HS-27A (cell line): ENCODE results near the gene CAPN11.
"Not testable (repeated sequence)": the region's sequence is repeated elsewhere in the genome, so short reads cannot be mapped to it uniquely, and the experiment has no call there.

ENCODE experiments used
- DNase-seq: peaks from one replicate; pipeline ENCODE4 v3.0.0-alpha.2; 2012; ENCODE audit warnings: low read depth, missing footprints

CAPN11 gene

DNA sequence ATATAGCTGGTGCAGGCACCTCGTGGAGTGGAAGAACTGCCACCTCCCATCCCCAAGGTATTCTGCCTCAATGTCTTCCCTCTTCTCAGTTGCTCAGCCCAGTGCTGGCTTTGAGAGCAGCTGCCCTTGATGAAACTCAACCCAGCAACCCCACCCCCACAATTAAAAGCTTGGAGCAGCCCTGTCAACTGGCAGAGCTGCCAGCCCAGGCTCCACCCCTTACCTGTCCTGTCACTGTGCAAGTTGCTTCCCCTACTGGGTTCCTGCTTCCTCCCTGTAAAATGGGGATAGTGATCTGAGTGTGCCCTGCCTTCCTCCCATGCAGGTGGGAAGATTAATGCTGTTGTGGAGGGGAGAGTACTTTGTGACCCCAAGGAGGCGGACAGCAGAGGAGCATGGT, 26.7 kb upstream of the CAPN11 start:
- DNase-seq: no peak

DNA sequence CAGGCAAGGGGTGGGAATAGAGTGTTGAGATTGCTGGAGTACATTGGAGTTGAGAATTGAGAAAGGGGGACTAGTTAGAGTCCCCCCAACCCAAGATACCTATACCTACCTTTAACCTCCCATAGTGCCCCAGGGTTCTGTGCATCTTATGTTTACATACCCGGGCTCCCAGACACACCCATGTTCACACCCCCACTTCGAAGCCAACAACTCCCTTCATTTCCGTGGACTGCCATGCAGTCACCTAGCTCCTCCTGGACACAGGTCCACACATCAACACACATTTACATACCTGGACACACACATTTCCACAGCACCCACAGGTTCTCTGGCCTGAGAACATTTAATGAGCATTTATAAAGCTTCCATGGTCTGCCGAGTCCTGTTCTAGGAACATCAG, 26.1 kb upstream of the CAPN11 start:
- no peak for DNase-seq

DNA sequence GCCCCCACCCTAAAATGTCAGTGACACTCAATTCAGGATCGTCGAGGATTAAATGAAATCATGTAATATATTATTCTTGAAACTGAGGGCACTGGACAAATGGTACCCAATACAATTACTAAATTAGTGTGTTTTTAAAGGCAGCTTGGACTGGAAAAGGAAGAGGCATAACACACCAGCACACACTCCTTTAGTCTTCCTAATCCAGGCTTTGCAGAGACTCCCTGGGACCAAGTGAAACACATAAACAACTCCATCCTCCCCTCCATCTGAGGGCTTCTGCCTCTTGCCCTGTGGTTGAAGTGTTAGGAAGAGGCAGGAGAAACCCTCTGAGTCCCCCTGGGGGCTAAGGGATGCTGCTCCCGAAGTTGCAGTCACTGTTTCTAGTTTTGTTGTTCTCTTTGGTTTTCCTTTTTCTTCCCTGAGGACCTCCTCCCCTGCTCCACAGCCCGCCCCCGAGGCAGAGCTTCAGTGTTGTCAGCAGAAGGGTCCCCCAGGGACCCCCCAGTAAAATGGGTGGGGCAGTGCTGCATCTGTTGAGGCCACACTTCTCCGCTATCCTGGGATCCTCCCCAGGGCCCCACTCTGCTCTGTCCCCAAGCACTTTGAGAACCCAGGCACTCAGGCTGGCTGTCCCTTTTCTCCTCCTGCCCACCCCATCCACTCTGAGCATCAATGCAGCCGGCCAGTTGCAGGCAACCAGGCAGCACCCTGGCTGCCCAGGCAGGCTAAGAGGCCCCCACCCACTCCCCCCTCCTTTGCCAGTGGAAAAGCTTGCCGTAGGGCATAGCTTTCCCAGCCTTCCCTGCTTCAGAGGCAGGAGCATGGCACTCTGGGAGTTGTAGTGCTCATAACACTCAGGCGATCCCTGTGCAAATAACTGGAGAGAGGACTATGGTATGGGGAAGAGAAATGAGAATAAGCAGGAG, 25.4 kb upstream of the CAPN11 start:
- no peak for DNase-seq

DNA sequence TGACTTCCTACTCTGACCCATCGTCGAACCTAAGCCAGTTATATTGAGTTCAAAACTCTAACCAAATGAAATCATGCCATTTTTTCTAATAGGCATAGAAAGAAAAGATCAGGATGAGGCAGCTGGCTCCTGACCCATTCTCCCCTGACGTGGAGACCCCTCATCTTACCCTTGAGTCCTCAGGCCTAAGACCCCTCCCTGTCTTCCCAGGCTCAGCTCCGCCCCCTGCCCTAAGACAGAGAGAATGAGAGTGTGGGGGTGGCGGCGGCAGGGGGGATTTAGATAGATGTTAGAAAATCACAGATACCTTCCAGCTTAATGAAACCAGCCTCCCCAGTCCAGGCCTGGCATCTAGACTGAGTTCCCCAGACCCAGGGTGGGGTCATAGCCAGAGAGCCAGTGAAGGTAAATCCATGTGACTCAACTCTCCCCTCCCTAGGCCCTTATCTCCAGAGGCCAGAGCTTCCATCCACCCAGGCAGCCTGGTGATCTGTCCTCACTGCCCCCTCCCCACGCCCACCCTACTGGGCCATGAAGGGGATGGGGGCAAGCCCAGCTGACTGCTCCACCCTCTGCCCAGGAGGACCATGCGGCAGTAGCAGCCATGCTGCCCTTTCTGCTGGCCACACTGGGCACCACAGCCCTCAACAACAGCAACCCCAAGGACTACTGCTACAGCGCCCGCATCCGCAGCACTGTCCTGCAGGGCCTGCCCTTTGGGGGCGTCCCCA, 24.5 kb upstream of the CAPN11 start:
- no peak for DNase-seq

DNA sequence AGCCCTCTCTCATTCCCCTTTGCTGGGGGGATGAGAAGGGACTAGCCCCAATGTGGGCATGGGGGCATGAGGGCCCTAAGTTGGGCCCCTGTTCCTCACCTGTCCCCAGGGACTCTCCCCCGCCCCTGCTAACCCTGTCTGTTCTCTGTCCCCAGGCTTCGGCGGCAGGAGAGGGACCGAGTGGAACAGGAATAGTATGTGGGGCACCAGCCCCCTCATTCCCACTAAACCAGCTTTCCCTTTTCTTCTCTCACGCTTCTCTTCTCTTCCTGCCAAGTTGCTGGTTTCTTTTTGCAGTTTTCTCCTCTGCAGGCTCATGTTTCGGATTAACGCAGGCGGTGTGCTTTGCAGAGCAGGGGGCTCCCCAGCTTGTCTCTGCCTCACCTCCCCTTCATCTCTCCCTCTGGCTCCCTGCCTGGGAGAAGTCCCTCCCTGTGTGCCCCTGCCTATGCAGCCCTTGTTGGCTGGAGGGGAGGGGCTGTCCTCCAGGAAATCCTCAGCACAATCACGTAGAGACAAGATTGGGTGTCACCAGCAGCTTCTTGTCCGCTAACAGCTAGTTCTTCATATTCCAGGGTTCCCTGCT, 23.4 kb upstream of the CAPN11 start:
- no peak for DNase-seq

DNA sequence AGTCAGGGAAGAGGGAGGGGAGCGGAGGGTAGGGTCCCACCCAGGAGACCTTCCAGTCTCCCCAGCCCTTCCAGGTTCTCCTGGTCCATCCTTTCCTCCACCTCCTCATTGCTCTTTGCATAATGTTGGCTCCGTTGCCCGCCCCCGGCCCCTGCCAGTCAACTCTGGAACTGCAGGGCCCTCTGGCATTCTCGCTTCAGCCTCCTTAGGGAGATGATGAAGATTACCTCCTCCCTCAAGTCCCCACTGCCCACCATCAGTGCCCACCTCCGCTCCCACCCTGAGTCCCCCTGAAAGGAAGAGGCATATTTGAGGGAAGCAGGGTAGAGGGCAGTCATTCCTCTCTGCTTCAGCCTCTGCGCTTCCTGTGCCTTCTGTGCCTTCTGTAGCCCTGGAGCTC, 22.7 kb upstream of the CAPN11 start:
- no peak for DNase-seq

DNA sequence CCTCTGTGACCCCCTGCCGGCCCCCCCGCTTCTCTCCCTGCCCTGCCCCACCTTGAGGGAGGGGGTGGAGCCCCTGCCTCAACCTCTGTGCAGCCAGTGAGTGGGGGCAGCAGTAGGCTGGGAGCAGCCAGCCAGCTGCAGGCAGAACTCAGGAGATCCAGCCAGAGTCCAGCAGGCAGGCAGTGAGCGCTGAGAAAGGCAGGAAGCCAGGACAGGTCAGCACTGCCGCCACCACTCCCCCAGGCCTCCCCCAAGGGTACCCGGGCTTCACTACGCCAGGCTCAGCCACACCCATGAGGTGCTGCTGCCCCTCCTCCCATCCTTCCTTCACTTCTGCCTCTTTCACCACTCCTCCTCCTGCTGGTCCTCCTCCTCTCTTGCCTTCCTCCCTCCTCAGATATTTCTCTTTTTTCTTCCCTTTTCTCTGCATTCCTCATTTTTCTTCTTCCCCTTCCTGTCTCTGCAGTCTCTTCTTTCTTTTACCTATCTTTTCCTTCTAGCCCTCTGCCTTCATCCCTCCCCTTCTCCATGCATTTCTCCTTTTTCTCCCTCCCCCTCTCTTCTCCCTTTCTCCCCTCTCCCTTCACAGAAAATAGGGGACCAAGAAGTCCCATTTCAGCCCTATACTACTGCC, 19.8 kb upstream of the CAPN11 start:
- DNase-seq: no peak

DNA sequence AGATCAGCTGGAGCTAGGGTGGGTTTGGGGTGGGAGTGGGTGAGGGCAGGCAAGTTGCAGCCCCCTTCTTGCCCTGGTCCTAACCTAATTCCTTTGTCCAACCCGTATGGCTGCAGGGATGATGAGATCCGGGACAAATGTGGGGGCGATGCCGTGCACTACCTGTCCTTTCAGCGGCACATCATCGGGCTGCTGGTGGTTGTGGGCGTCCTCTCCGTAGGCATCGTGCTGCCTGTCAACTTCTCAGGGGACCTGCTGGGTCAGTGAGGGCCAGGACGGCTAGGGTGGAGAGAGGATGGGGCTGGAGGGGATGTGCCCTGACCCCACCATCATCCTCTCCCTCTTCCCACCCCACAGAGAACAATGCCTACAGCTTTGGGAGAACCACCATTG, 19.3 kb upstream of the CAPN11 start:
- no peak for DNase-seq

DNA sequence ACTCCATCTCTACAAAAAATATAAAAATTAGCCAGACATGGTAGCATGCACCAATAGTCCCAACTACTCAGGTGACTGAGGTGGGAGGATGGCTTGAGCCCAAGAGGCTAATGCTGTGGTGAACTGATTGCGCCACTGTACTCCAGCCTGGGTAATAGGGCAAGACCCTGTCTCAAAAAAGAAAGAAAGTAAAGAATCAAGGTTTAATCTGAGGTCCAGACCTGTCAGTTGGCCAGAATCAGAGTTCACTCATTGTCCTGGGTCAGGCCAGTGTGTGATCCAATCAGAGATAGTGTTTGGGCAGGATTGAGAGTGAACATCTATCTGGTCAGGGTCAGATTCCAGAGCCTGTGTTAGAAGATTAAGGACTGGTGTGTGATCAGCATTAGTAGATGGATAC, 15.8 kb upstream of the CAPN11 start:
- no peak for DNase-seq

DNA sequence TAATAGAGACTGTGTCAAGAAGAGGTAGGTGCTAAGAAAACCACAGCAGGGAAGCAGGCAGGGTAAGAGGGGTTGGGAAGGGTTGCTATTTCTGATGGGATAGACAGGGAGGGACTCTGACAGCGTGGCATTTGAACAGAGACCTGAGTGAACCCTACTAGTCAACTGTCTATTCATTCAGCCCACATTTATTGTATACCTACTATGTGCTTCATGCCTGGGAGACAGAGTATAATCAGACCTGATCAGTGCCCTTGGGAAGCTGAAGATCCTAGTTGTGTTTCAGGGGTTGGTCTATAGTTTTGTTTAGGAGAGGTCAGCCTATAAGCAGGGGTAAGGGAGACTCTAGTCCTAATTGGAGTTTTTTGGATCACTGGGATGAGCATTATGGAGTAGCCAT, 14.9 kb upstream of the CAPN11 start:
- DNase-seq: no peak

DNA sequence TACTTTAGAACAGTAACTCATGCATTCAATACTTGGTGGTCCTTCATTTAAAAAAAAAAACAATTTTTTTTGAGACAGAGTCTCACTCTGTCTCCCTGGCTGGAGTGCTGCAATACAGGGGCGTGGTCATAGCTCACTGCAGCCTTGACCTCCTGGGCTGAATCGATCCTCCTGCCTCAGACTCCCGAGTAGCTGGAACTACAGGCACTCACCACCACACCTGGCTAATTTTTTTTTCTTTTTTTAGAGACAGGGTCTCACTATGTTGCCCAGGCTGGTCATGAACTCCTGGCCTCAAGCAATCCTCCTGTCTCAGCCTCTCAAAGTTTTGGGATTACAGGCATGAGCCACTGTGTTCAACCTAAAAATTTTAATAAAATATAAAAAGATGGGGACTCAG, 14.1 kb upstream of the CAPN11 start:
- DNase-seq: not testable (repeated sequence)

DNA sequence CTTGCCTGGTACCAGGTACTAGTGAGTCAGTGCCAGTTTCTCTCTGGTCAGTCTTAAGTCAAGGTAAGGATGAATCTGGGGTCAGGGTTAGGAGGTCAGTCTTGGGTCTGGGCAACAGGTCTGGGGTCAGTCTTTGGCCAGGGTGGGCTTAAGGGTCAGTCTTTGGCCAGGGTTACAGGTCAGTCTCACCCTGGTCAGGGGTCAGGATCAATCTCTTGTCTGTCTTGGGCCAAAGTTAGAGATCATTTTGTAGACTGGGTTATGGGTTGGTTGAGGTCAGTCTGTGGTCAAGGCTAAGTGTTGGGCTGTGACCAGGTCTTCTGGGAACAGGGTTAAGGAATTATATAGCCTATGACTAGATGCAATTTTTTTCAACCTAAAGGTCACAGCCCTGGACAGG, 12.8 kb upstream of the CAPN11 start:
- DNase-seq: no peak

DNA sequence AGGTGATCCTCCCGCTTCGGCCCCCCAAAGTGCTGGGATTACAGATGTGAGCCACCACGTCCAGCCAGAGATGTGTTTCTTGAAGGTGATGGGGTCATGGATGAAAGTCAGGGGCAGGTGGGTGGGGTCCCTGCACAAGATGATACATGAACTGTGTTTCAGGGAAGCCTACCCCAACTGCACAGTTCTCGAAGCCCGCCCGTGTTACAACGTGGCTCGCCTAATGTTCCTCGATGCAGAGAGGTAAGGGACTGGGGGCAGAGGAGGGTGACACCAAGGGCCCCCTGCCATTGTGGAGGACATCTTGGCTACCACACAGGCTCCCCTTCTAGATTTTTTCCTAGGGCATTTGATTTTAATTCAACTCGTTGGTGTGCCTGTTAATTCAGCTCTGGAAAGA, 11.9 kb upstream of the CAPN11 start:
- no peak for DNase-seq

DNA sequence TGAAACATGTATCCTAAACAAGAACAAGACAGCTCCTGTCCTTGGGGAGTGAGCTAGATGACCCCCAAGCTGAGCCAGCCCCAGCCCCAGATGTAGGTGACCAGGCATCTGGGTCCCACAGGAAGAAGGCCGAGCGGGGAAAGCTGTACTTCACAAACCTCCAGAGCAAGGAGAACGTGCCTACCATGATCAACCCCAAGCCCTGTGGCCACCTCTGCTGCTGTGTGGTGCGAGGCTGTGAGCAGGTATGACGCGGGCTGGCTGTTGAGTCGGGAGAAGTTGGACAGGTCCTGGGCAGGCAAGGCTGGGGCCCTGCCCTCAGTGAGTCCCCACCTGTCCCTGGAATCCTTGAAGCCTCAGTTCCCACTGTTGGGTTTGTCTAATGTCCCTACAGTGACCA, 11.4 kb upstream of the CAPN11 start:
- DNase-seq: no peak

DNA sequence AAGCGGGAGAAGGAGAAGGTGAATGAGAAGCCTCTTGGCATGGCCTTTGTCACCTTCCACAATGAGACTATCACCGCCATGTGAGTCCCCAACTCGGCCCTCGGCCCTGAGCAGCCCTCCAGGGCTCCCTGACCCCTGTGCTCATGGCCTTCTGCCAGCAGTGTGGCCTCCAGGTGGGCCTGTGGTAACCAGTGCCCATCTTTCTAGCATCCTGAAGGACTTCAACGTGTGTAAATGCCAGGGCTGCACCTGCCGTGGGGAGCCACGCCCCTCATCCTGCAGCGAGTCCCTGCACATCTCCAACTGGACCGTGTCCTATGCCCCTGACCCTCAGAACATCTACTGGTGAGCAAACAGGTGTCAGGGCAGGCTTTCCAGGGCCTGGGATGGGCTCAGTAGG, 10.3 kb upstream of the CAPN11 start:
- DNase-seq: no peak

DNA sequence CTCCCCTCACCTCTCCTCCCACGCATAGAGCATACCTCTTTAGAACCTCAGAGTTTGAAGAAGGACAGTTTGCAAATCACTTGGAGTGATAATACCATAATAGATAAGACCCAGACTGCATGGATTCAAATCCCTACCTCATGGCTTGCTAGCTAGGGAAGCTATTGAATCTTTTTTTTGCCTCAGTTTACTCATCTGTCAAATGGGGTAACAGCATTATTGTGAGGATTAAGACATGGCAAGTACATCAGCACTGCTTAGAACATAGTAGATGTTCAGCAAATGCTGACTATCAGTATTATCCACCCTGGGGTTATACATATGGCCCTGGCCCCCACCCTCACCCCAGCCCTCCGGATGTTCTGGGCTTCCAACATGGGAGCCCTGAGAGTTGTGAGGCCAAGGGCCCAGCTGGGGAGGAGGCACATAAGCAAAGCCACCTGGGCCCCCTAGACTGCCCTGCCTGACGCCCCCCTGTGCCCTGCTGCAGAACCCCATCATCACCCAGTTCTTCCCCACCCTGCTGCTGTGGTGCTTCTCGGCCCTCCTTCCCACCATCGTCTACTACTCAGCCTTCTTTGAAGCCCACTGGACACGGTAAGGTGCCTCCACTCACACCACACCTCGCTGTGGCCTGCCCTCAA, 9.1 kb upstream of the CAPN11 start:
- DNase-seq: no peak

DNA sequence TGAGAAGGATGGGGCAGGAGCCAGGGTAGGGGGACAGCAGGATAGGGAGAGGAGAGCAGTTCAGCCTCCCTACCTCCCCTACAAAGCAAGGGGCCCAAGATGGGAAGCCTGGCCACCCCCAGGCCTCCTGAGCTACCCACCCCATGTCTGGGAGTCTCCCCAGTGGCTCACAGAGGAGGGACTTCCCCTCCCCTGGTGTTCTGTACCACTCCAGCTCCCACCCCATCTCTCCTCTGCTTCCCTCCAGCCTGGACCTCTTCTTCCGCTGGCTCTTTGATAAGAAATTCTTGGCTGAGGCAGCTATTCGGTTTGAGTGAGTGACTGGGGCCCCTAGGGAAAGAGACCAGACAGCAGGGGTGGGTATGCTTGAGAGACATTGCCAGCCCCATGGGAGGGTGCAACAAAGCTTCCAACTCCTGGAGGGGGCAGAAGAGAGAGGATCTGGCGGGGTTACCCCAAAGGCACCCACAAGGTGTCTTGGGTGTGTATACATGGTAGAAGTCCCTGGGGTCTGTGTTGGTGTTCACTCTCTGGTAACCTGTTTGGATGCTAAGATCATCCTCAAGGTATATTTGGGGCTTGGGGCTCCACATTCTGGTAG, 8.2 kb upstream of the CAPN11 start:
- no peak for DNase-seq

DNA sequence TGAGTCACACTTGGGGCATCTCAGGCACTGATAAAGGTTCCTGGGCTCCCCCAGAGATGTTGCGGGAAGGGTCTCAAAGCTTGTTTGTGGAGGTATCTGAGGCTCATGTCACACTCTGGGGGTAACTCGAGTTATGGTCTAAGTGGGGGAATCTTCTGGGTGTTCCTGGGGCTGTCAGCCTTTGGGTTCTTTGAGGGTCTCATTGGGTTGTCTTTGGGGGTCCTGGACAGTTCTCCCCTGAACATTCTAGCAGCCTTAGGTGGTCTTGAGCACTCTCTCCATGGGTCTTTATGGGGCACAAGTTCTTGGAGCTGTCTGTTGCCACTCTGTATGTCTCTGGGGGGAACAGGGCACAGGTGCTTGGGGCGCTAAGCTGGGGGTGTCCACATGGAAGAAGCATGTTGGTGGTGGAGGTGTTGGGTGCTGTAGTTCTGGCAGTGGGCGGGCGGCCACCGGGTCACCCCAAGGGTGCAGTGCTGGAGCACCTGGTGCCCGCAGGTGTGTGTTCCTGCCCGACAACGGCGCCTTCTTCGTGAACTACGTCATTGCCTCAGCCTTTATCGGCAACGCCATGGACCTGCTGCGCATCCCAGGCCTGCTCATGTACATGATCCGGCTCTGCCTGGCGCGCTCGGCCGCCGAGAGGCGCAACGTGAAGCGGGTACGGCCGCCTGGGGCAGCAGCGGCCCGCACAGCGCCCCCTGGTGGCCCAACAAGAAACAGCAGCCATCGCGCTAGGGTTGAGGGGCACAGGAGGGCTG, 7.1 kb upstream of the CAPN11 start:
- no peak for DNase-seq

DNA sequence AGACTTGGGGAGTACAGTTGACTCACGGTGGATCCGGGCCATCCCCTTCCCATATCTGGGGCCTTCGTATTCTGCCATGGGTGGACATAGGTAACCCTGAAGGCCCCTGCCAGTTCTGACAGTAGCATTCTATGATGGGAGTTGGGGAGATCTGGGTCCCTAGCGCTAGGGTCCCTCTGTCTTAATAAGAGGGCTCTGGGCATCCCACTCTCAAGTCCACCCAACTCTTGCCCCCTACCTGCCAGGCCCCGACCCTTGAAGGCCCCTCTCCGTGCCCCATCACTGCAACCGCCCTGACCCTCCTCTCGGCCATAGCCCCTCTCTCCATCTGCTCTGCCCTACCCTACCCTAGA, 6.5 kb upstream of the CAPN11 start:
- no peak for DNase-seq

DNA sequence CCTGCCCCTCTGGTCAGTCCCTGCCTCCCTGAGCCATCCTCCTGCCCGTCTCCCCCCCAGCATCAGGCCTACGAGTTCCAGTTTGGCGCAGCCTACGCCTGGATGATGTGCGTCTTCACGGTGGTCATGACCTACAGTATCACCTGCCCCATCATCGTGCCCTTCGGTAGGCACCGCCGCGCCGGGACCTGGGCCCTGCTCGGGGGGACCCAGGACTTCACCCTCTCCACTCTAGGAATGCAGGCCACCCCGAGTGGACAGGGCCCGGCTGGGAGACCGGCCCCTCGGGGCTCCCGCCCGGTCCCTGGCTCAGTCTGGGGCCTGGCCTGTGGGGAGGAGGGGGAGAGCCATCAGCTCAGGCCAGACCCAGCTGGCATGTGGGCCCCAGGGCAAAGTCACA, 6.1 kb upstream of the CAPN11 start:
- no peak for DNase-seq

DNA sequence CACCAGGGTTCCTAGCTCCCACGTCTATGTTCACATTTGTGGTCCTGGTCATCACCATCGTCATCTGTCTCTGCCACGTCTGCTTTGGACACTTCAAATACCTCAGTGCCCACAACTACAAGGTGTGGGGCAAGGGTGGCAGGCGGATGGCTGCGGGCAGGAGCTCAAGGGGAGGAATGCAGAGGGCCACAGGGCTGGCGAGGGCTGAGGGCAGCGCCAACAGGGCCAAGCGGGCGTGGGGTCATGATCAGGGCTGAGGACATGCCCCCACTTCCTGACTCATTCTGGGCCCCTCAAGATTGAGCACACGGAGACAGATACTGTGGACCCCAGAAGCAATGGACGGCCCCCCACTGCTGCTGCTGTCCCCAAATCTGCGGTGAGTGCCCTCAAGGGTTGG, 4.6 kb upstream of the CAPN11 start:
- no peak for DNase-seq
